HEK293 (cell line): Measurements from ENCODE around the gene ANKFN1.
"Not testable (repeated sequence)": the region's sequence is repeated elsewhere in the genome, so short reads cannot be mapped to it uniquely, and the experiment has no call there.

Source experiments
- CTCF ChIA-PET: fragments of 350-600 bp; formaldehyde crosslinking; extraction: SDS; loops from one replicate; lab custom pipeline; 2021; ENCODE audit warnings: antibody characterized with exemption; lab: Yijun Ruan, JAX
- POLR2A ChIA-PET: fragments of 300-600 bp; formaldehyde crosslinking; extraction: SDS; loops from one replicate; lab custom pipeline; 2020; ENCODE audit warnings: antibody characterized with exemption, inconsistent platforms; lab: Yijun Ruan, JAX
- H3K27ac ChIP-seq: fragments of 200-500 bp; sonication (Bioruptor generic); 2 replicates; pipeline ENCODE4 v1.5.1; 2014; ENCODE audit warnings: low read depth, low read length, control low read depth, inconsistent platforms; ENCODE audit errors: extremely low read depth
- H3K36me3 ChIP-seq, 2 experiments: fragments of 200-500 bp in 1 of 2; sonication (Bioruptor generic) in 1 of 2; 1 replicate in 1 of 2; 2 replicates in 1 of 2; pipeline ENCODE4 v1.5.1; 2014 to 2017; ENCODE audit warnings: inconsistent platforms in 2 of 2, low read length in 2 of 2; ENCODE audit not compliant: control insufficient read depth in 2 of 2, insufficient read depth in 1 of 2
- H3K4me1 ChIP-seq: fragments of 200-500 bp; sonication (Bioruptor generic); 2 replicates; pipeline ENCODE4 v1.5.1; 2014; ENCODE audit warnings: mild to moderate bottlenecking, low read length, inconsistent platforms; ENCODE audit not compliant: control insufficient read depth, insufficient read depth
- H3K4me3 ChIP-seq: 2 replicates; pipeline ENCODE4 v1.5.1; 2011; ENCODE audit warnings: low read depth, mild to moderate bottlenecking, control low read depth, low read length, moderate library complexity
- H3K9me3 ChIP-seq: fragments of 200-500 bp; sonication (Bioruptor generic); 2 replicates; pipeline ENCODE4 v1.5.1; 2014; ENCODE audit warnings: low read depth, low read length, inconsistent platforms; ENCODE audit not compliant: control insufficient read depth, insufficient read depth
- EGR2 ChIP-seq: fragments of 450-650 bp; formaldehyde crosslinking; IDR thresholded peaks from 2 replicates; pipeline ENCODE4 v1.5.1; 2016; ENCODE audit warnings: low read depth, missing biosample characterization, missing genetic modification characterization
- HOXC10 ChIP-seq: sonication (generic); formaldehyde crosslinking; IDR thresholded peaks from 2 replicates; pipeline ENCODE4 v1.8.1; 2023; ENCODE audit warnings: mild to moderate bottlenecking, missing genetic modification reagents
- MZF1 ChIP-seq: fragments of 450-650 bp; formaldehyde crosslinking; IDR thresholded peaks from 2 replicates; pipeline ENCODE4 v1.5.1; 2017; ENCODE audit warnings: missing biosample characterization, missing genetic modification characterization, borderline replicate concordance
- ZBTB17 ChIP-seq: fragments of 450-650 bp; formaldehyde crosslinking; IDR thresholded peaks from 2 replicates; pipeline ENCODE4 v1.5.1; 2016; ENCODE audit warnings: missing biosample characterization, missing genetic modification characterization
- ZBTB8A ChIP-seq: fragments of 450-650 bp; formaldehyde crosslinking; IDR thresholded peaks from 2 replicates; pipeline ENCODE4 v1.5.1; 2016; ENCODE audit warnings: missing biosample characterization, missing genetic modification characterization
- ZFHX2 ChIP-seq: fragments of 450-650 bp; formaldehyde crosslinking; conservative IDR thresholded peaks from 2 replicates; pipeline ENCODE4 v1.5.1; 2016; ENCODE audit warnings: missing biosample characterization, missing genetic modification characterization
- ZNF112 ChIP-seq: fragments of 450-650 bp; formaldehyde crosslinking; IDR thresholded peaks from 2 replicates; pipeline ENCODE4 v1.5.0; 2017; ENCODE audit warnings: missing biosample characterization, missing genetic modification characterization
- ZNF114 ChIP-seq: fragments of 450-650 bp; formaldehyde crosslinking; IDR thresholded peaks from 2 replicates; pipeline ENCODE4 v1.5.0; 2017; ENCODE audit warnings: missing biosample characterization, missing genetic modification characterization
- ZNF155 ChIP-seq: fragments of 450-650 bp; formaldehyde crosslinking; IDR thresholded peaks from 2 replicates; pipeline ENCODE4 v1.5.1; 2016; ENCODE audit warnings: missing biosample characterization, missing genetic modification characterization
- ZNF157 ChIP-seq: fragments of 450-650 bp; formaldehyde crosslinking; IDR thresholded peaks from 2 replicates; pipeline ENCODE4 v1.5.1; 2016; ENCODE audit warnings: missing biosample characterization, missing genetic modification characterization
- ZNF184 ChIP-seq: fragments of 450-650 bp; IDR thresholded peaks from 2 replicates; pipeline ENCODE4 v1.5.1; 2018; ENCODE audit warnings: missing biosample characterization, mild to moderate bottlenecking, missing genetic modification characterization
- ZNF248 ChIP-seq: fragments of 450-650 bp; formaldehyde crosslinking; IDR thresholded peaks from 2 replicates; pipeline ENCODE4 v1.5.1; 2017; ENCODE audit warnings: missing biosample characterization, missing genetic modification characterization
- ZNF335 ChIP-seq: fragments of 450-650 bp; formaldehyde crosslinking; conservative IDR thresholded peaks from 2 replicates; pipeline ENCODE4 v1.5.1; 2016; ENCODE audit warnings: missing biosample characterization, missing genetic modification characterization
- ZNF433 ChIP-seq: fragments of 450-650 bp; formaldehyde crosslinking; IDR thresholded peaks from 2 replicates; pipeline ENCODE4 v1.5.1; 2016; ENCODE audit warnings: missing biosample characterization, missing genetic modification characterization, low read depth
- ZNF549 ChIP-seq: fragments of 450-650 bp; IDR thresholded peaks from 2 replicates; pipeline ENCODE4 v1.5.1; 2018; ENCODE audit warnings: missing biosample characterization, missing genetic modification characterization, mild to moderate bottlenecking, inconsistent platforms, moderate library complexity
- ZNF561 ChIP-seq: fragments of 450-650 bp; IDR thresholded peaks from 2 replicates; pipeline ENCODE4 v1.5.1; 2018; ENCODE audit warnings: missing biosample characterization, missing genetic modification characterization, borderline replicate concordance
- ZNF626 ChIP-seq: fragments of 450-650 bp; sonication (Bioruptor Pico); formaldehyde crosslinking; IDR thresholded peaks from 2 replicates; pipeline ENCODE4 v1.5.1; 2018; ENCODE audit warnings: missing biosample characterization, missing genetic modification characterization, inconsistent platforms
- ZNF658 ChIP-seq: fragments of 450-650 bp; formaldehyde crosslinking; IDR thresholded peaks from 2 replicates; pipeline ENCODE4; 2016; ENCODE audit warnings: missing biosample characterization, missing genetic modification characterization
- ZNF830 ChIP-seq: fragments of 450-650 bp; IDR thresholded peaks from 2 replicates; pipeline ENCODE4 v1.5.0; 2018; ENCODE audit warnings: missing biosample characterization, missing genetic modification characterization, low read depth, mild to moderate bottlenecking, moderate library complexity
- TF ChIP-seq, protein P1 (sequence below): fragments of 450-650 bp; formaldehyde crosslinking; IDR thresholded peaks from 2 replicates; pipeline ENCODE4 v1.5.0; 2017; ENCODE audit warnings: missing biosample characterization, missing genetic modification characterization, borderline replicate concordance
- TF ChIP-seq, protein P2 (sequence below): fragments of 450-650 bp; formaldehyde crosslinking; IDR thresholded peaks from 2 replicates; pipeline ENCODE4 v1.5.1; 2017; ENCODE audit warnings: missing biosample characterization, missing genetic modification characterization
- TF ChIP-seq, protein P3 (sequence below): fragments of 450-650 bp; formaldehyde crosslinking; IDR thresholded peaks from 2 replicates; pipeline ENCODE4 v1.5.1; 2016; ENCODE audit warnings: missing biosample characterization, missing genetic modification characterization, low read depth
- TF ChIP-seq, protein P4 (sequence below): fragments of 450-650 bp; formaldehyde crosslinking; IDR thresholded peaks from 2 replicates; pipeline ENCODE4 v1.5.1; 2016; ENCODE audit warnings: missing biosample characterization, missing genetic modification characterization

ANKFN1 gene

DNA sequence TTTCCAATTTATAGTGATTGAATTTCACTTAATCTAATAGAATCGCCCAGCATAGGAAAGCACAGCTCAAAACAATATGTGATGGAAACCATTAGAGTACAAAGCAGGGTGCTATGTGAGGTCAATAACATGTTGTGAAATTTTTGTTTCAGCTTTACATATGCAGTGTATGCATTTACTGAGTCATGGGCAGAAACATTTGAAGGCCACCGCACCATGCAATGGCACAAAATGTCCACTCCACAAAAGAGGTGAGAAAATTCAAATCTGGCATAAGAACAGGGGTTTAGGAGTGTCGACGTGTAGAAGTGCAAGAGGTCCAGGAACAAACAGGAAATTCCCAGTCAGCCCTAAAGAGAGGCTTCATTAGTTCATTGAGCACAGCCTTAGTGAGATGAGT is 131.2 kb downstream of the ANKFN1 start:
- Histone ChIP-seq H3K27ac (no peak overlapping the region), H3K4me3 (no peak overlapping the region), H3K36me3 (no peaks in the 10 kb centered on the region), H3K4me1 (no peaks in the 10 kb centered on the region)
- TF ChIP-seq ZNF114 (tag by site-specific recombination) (no peak), ZNF184 (no peak), ZNF157 (no peak), ZBTB8A (tag by site-specific recombination) (no peak), HOXC10 (CRISPR knock-in tag) (no peak), ZBTB17 (tag by site-specific recombination) (no peak), ZNF335 (tag by site-specific recombination) (no peak)
- TF ChIP-seq, all 188 proteins: peak for 0
- ChIA-PET CTCF (no interaction called here), POLR2A (no interaction called here)
- H3K9me3 ChIP-seq = no peaks in the 10 kb centered on the region

DNA sequence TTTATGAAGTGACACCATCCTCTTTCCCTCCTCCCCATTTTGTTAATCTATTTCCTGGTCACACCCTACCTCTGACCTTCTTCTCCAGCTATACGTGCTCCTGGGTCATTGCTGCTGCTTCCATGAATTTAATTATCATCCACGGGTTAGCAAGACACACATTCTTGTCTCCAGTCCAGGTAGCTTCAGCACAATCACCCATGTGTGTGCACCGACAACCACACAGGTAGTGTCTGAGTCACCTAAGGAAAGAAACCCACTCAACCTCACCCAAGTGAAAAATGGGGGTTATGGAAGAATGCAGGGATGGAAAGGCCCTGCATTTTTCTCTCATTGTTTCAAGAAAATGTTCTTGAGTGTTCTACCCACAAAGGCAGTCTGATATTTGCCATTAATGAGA is 135.5 kb downstream of the ANKFN1 start:
- H3K9me3 ChIP-seq, CTCF ChIA-PET, H3K4me3 ChIP-seq, H3K36me3 ChIP-seq, H3K27ac ChIP-seq, H3K4me1 ChIP-seq, POLR2A ChIA-PET: not testable (repeated sequence)

DNA sequence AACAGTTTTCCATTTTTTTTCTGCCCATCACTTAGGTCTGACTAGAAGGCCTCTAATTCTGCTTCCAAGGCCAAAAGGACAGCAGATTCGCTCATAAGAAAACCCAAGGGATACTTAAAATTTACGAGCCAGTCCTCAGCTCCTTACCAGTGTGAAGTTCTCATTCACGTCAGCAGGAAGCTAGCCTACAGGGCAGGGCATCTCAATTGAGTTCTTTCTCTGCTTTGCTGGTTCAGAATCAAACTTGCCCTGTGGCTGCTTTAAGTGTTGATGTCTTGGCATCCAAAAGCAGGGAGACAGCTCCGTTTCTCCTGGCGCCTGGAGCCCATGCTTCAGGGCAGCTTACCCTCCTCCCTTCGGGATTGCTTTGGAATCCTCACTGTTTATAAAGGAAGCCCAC is 136.0 kb downstream of the ANKFN1 start:
- CTCF ChIA-PET = no interaction called here

DNA sequence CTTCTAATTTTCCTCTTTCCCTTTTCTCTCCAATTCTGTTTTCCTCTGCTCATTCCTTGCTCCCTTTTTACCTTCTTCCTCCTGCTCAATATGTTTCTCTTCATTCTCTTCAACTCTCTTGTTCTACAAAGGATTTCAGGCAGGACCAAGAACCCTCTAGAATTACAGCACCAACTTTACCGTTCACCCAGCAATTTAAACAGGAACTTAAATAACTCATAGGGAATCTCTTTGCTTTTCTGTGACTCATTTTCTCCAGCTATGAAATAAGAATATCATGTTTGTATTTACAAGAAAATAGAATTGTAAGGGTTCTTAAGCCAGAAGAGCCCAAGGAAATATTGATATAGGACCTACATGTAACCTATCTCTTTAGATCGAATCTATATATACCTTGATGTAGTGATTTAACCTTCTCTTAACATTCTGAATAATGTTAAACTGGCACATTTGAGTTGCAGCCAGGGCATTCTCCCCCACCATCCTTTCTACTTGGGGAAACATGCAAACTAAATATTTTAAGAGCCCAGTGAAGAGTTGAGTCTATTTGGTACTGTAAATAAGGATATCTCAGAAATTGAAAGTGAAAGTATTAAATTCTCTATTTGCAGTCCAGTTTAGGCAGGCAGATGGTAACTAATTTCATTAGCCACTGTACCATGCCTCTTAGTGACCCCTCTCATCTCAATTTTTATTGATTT is 137.0 kb downstream of the ANKFN1 start:
- H3K4me1 ChIP-seq = no peaks in the 10 kb centered on the region
- no peaks in the 10 kb centered on the region for H3K36me3 ChIP-seq
- CTCF ChIA-PET = no interaction called here
- no peaks in the 10 kb centered on the region for H3K9me3 ChIP-seq
- no peak overlapping the region for H3K27ac ChIP-seq
- TF ChIP-seq ZNF658 (tag by site-specific recombination) (no peak), ZNF626 (tag by site-specific recombination) (no peak), ZNF112 (no peak), MZF1 (tag by site-specific recombination) (no peak), ZNF433 (tag by site-specific recombination) (no peak), ZNF155 (no peak)
- TF ChIP-seq, protein P1, sequence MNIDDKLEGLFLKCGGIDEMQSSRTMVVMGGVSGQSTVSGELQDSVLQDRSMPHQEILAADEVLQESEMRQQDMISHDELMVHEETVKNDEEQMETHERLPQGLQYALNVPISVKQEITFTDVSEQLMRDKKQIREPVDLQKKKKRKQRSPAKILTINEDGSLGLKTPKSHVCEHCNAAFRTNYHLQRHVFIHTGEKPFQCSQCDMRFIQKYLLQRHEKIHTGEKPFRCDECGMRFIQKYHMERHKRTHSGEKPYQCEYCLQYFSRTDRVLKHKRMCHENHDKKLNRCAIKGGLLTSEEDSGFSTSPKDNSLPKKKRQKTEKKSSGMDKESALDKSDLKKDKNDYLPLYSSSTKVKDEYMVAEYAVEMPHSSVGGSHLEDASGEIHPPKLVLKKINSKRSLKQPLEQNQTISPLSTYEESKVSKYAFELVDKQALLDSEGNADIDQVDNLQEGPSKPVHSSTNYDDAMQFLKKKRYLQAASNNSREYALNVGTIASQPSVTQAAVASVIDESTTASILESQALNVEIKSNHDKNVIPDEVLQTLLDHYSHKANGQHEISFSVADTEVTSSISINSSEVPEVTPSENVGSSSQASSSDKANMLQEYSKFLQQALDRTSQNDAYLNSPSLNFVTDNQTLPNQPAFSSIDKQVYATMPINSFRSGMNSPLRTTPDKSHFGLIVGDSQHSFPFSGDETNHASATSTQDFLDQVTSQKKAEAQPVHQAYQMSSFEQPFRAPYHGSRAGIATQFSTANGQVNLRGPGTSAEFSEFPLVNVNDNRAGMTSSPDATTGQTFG (tag by site-specific recombination) = no peak
- TF ChIP-seq, protein P2, sequence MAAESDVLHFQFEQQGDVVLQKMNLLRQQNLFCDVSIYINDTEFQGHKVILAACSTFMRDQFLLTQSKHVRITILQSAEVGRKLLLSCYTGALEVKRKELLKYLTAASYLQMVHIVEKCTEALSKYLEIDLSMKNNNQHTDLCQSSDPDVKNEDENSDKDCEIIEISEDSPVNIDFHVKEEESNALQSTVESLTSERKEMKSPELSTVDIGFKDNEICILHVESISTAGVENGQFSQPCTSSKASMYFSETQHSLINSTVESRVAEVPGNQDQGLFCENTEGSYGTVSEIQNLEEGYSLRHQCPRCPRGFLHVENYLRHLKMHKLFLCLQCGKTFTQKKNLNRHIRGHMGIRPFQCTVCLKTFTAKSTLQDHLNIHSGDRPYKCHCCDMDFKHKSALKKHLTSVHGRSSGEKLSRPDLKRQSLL = no peak
- POLR2A ChIA-PET = no interaction called here
- no peak overlapping the region for H3K4me3 ChIP-seq

More for the DNA sequence above, 136.0 kb downstream of the ANKFN1 start:
- no peak overlapping the region for H3K27ac ChIP-seq
- POLR2A ChIA-PET = no interaction called here
- no peak overlapping the region for H3K4me3 ChIP-seq
- no peaks in the 10 kb centered on the region for H3K4me1 ChIP-seq
- H3K9me3 ChIP-seq = no peaks in the 10 kb centered on the region
- no peaks in the 10 kb centered on the region for H3K36me3 ChIP-seq
- TF ChIP-seq, protein P3, sequence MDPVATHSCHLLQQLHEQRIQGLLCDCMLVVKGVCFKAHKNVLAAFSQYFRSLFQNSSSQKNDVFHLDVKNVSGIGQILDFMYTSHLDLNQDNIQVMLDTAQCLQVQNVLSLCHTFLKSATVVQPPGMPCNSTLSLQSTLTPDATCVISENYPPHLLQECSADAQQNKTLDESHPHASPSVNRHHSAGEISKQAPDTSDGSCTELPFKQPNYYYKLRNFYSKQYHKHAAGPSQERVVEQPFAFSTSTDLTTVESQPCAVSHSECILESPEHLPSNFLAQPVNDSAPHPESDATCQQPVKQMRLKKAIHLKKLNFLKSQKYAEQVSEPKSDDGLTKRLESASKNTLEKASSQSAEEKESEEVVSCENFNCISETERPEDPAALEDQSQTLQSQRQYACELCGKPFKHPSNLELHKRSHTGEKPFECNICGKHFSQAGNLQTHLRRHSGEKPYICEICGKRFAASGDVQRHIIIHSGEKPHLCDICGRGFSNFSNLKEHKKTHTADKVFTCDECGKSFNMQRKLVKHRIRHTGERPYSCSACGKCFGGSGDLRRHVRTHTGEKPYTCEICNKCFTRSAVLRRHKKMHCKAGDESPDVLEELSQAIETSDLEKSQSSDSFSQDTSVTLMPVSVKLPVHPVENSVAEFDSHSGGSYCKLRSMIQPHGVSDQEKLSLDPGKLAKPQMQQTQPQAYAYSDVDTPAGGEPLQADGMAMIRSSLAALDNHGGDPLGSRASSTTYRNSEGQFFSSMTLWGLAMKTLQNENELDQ (tag by site-specific recombination) = no peak
- TF ChIP-seq ZNF248 (tag by site-specific recombination) (no peak), ZNF830 (no peak), ZFHX2 (no peak), ZNF549 (tag by site-specific recombination) (no peak), ZNF561 (tag by site-specific recombination) (no peak), EGR2 (no peak)
- TF ChIP-seq, protein P4, sequence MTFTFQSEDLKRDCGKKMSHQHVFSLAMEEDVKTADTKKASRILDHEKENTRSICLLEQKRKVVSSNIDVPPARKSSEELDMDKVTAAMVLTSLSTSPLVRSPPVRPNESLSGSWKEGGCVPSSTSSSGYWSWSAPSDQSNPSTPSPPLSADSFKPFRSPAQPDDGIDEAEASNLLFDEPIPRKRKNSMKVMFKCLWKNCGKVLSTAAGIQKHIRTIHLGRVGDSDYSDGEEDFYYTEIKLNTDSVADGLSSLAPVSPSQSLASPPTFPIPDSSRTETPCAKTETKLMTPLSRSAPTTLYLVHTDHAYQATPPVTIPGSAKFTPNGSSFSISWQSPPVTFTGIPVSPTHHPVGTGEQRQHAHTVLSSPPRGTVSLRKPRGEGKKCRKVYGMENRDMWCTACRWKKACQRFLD (tag by site-specific recombination) = no peak
- TF ChIP-seq, all 188 proteins: peak for 0
